T follicular helper cell (primary cell): ENCODE measurements around the gene GMCL2.

Experiments used
- DNase-seq: peaks from one replicate; pipeline ENCODE4 v3.0.0-alpha.2; 2020; ENCODE audit warnings: low read depth

The GMCL2 gene

DNA sequence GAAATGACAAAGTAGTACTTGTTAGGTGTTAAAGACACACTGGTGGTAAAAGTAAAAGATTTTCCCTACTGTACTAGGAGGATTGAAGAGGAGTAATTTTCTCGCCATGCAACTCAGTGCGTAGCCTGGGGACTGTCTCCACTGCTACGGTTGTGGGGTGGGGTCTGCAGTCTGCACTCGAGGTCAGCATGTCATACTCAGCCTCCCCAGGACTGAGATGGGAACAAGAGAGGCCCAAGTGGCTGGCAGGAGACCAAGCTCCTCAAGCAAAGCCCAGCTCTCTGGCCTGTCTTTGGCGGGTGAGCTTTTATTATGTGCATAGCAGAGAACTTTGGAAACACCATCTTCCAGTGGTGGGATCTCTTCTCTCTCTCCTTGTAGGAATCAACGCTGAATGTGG is 43.9 kb downstream of the GMCL2 start:
- DNase-seq = no peak

DNA sequence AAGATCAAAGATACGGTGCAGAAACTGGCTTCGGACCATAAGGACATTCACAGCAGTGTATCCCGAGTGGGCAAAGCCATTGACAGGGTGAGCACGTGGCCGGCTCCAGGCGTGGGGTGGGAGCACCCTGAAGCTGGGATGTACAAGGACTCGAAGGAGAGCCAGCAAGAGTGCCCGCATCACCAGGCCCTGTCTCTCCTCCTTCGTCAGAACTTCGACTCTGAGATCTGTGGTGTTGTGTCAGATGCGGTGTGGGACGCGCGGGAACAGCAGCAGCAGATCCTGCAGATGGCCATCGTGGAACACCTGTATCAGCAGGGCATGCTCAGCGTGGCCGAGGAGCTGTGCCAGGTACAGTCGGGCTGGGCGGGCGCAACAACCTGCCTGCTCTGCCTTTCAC is 44.5 kb downstream of the GMCL2 start:
- no peak for DNase-seq

DNA sequence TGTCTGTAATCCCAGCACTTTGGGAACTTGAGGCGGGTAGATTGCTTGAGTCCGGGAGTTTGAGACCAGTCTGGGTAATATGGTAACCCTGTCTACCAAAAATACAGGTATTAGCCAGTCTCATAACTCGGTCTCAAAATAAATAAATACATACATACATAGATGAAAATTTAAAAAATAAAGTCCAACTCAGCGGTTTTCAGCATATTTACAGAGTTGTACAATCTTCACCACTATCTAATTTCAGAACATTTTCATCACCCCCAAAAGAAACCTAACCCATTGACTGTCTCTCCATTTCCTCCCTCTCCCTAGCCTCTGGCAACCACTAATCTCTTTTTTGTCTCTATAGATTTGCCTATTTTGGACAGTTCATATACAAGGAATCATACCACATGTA is 45.6 kb downstream of the GMCL2 start:
- no peak for DNase-seq

DNA sequence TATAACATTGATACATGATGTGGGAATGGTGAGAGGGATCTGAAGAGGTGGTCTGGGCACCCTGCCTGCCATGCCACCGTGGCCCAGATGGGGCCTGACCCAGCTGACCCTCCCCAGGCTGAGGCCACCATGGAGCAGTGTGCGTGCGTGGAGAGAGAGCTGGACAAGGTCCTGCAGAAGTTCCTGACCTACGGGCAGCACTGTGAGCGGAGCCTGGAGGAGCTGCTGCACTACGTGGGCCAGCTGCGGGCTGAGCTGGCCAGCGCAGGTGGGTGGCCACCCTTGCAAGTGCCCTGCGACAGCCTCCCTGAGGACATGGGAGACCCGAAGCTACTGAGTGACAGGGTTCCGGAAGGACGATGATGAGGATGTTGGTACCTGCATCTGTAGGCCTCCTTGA is 49.2 kb downstream of the GMCL2 start:
- DNase-seq = no peak

DNA sequence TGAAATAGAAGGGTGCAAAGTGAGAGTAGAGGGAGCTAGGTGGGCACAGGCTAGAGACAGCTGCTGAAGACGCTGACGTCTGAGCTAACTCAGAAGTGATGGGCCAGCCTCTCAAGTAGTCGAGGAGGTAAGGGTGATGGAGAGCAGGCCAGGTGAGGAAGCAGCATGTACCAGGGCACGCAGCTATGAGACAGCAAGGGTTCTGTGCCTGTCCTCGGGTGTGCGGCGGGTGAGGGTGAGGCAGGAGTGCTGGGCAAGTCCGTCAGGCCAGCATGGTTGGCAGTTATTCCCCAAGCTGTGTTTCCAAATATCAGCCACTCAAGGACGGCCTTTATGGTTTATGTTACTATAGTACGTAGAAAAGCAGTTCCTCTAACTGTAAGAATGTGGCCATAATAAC is 50.2 kb downstream of the GMCL2 start:
- DNase-seq = no peak
